GM19467 (cell line): ENCODE measurements around the gene SPATA13.
"Not testable (repeated sequence)": the region's sequence is repeated elsewhere in the genome, so short reads cannot be mapped to it uniquely, and the experiment has no call there.

Experiments
- ATAC-seq: cut with Tn5 transposase; IDR thresholded peaks from one replicate; pipeline ENCODE4 v1.9.1; 2021; ENCODE audit warnings: mild to moderate bottlenecking, moderate library complexity; ENCODE audit not compliant: unreplicated experiment

The SPATA13 gene

GRCh38 chr13:24160458-24161009, at the start of gene SPATA13:
SPATA13 (plus strand) TSS chr13:24160720; CDS start chr13:24222930, 62,210 bp downstream.
- peak; percentile 58 for ATAC-seq

DNA sequence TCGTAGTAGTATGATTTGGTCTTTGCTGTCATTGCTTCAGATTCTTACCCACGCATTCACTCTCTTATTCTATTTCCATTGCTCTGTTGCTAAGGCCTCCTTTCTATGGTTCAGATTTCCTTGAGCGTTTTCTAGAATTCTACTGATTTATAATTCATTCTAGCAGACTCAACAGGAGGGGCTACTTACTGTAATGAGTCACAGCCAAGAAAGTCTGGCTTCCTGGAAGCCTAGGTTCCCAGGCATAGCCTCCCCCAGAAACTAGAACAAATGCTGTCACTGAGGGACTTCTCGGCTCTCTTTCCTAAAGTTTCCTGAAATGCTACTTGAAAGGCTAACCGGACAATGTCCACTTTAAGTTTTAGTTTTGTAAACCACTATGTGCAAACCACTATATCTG, 47.7 kb upstream of the SPATA13 start:
- ATAC-seq, result no peak

- no peak for ATAC-seq
Observed at GRCh38 chr13:24115671-24116070, 44.8 kb upstream of the SPATA13 start.

DNA sequence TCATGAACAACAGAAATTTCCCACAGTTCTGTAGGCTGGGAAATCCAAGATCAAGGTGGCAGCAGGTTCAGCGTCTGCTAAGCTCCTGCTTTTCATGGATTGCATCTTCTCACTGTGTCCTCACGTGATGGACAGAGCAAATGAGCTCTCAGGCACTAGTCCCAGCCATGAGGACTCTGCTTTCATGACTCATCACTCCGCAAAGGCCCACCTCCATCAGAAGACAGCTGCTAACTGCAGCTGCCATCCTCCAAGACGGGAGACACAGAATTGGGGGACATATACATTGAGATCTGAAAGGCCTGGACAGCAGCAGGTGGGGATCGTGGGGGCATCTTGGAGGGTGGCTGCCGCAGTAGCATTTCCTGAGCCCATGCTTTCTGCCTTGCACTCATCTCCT, 44.4 kb upstream of the SPATA13 start:
- no peak for ATAC-seq

GRCh38 chr13:24118576-24118975, 41.9 kb upstream of the SPATA13 start:
- no peak for ATAC-seq

DNA sequence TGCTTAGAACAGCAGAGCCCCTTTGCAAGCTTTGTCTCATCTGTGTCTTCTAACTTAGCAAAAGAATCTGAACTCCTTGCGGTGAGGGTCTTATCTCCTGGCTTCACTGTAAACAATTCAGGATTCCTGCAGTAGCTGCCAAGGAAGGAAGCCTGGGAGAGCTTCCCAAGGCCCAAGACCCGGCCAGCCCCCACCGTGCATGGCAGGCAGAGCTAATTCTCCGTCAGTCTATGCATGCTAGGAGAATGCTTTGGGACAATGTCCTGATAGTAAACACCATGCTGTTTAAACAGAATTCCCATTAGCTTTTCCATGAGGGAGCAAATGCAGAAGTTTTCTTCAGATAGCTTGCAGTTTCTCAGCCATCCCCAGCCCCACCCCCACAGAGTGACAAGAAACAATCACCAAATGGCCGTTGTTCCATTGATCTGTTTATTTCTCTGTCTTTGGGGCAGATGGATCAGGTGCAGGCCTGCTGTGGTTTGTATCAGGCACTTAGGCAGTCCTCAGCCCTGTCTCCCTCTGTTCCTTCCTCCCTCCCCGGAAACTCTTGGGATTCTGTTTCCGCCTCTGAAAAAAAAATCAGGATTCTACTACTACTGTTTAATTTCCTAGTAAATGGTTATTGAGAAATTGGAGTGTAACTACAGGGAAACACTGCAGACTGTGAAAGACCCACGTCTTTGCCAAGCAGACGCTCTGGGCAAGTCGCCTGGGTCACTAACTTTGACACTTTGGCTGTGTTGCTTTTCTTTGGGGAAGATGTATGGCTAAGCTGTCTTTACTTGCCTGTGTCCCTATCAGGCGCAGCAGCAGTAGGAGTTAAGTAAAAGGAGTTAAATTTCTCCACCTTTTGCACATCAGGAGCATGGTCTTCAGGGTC, 40.7 kb upstream of the SPATA13 start:
- no peak for ATAC-seq

GRCh38 chr13:24122045-24122444, 38.5 kb upstream of the SPATA13 start:
- not testable (repeated sequence) for ATAC-seq

GRCh38 chr13:24122569-24122968, 38.0 kb upstream of the SPATA13 start:
- ATAC-seq, result no peak

GRCh38 chr13:24123761-24124160, 36.8 kb upstream of the SPATA13 start:
- ATAC-seq, result no peak

GRCh38 chr13:24124789-24125476, 35.6 kb upstream of the SPATA13 start:
- peak; percentile 91 for ATAC-seq

DNA sequence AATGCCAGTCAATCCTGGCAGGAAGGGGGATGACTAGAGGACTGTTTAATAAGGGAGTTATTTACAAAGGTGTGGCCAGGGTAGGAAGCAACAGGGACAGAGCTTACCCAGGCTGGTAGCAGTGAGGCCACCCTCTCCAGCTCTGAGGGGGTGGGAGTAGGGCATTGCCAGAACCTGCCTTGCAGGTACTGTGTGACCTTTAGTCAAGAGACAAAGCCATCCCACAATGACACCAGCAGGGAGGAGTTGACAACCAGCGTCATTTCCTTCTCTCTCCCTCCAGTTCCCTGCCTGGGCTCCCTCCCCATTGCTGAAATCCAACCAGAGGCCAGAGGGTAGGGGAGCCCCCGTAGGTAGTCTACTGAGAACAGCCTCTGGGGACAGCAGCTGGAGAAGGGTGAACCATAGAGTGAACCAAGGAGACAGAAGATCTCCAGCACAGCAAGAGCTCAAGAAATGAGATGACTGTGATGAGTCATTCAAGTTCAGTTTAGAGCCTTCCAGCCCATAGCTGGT, 33.3 kb upstream of the SPATA13 start:
- ATAC-seq, result peak; percentile 50

GRCh38 chr13:24128112-24128511, 32.4 kb upstream of the SPATA13 start:
- no peak for ATAC-seq

- no peak for ATAC-seq
Observed at GRCh38 chr13:24128962-24129361, 31.6 kb upstream of the SPATA13 start.

- no peak for ATAC-seq
Observed at GRCh38 chr13:24129914-24130774, 30.4 kb upstream of the SPATA13 start.

DNA sequence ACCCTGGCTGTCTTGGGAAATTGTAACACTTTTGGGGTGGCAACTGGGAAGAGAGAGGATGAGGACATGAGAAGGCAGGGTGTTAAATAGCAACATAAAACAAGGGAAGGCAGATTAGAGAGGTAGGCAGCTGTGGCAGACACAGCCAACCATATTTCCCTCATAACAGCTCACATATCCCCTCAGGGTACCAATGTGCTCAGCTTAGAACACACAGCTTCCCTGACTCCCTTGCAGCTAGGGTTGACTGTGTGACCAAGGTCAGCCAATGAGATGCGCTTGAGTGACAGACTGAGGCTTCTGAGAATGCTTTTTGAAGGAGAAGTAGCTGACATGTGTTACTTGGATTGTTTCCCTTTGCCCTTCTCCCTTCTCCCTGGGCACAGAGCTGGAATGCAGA, 28.8 kb upstream of the SPATA13 start:
- no peak for ATAC-seq

DNA sequence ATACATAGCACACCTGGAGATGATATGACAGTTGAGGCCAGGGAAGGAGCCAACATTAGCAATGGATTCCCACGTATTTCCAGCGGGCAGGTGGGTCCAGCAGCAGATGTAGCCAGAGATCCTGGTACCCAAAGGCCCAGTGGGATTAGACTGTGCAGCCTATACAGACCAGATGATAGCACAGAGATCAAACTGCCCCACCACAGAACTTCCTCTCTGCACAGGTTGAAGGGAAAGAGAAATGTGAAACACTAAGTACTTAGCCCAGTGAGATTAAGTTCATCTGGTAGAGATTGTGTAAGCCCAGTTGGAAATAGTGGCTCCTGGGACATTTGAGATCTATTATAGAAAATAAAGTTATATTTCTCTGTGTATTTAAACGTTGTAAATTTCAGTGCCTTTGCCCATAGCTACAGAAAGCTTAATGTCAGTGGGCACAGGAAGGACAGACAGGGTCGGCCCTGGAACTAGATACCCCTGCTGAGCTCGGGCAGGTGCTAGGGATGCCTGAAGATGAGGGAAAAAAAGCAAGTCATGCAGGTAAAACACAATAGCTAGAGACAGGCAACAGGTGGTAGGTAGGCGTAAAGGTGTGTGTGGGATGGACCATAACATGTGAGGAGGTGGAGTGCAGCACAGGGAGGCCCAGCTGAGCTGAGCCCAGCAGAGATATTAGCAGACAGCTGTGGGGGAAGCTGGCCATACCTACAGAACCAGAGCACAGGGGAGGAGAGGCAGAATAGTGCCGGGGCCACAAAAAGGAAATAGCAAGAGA, 27.3 kb upstream of the SPATA13 start:
- ATAC-seq, result no peak

- ATAC-seq, result no peak
Observed at GRCh38 chr13:24134231-24134630, 26.3 kb upstream of the SPATA13 start.

- no peak for ATAC-seq
Observed at GRCh38 chr13:24134757-24135156, 25.8 kb upstream of the SPATA13 start.

DNA sequence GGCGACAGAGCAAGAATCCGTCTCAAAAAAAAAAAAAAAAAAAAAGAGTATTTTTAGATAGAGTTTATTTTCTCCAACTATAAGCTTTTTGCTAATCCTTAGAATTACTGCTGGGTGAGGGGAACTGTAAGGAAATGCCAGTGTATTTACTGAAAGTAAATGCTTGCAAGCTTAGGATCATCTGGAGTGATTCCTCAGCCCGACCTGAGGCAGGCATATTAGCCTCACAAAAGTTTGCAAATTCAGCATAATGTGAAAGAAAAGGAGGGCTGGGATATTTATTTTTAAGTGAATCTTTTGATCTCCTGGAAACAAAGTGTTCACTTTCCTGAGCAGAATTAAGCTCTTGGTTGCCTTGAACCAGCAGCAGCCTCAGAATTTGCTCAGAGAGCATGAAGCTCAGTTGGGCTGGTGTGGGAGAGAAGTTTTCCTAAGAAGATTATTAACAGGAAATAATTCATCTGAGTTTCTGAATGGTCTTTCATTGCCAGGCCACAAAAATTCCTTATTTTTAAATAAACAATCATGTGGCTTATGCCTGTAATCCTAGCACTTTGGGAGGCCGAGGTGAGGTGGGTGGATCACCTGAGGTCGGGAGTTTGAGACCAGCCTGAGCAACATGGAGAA, 24.7 kb upstream of the SPATA13 start:
- no peak for ATAC-seq
